HG02610 (cell line): ENCODE measurements around the gene SST.
A peak's percentile ranks its signal among the peaks of the same experiment; 100 is the strongest.
"Not testable (repeated sequence)": the region's sequence is repeated elsewhere in the genome, so short reads cannot be mapped to it uniquely, and the experiment has no call there.

ENCODE experiments used
- ATAC-seq: cut with Tn5 transposase; IDR thresholded peaks from one replicate; pipeline ENCODE4 v1.9.1; 2021; ENCODE audit warnings: mild to moderate bottlenecking, moderate library complexity; ENCODE audit not compliant: unreplicated experiment

SST gene

GRCh38 chr3:187684880-187685279 lies 14.7 kb upstream of the SST start:
- ATAC-seq = no peak

DNA sequence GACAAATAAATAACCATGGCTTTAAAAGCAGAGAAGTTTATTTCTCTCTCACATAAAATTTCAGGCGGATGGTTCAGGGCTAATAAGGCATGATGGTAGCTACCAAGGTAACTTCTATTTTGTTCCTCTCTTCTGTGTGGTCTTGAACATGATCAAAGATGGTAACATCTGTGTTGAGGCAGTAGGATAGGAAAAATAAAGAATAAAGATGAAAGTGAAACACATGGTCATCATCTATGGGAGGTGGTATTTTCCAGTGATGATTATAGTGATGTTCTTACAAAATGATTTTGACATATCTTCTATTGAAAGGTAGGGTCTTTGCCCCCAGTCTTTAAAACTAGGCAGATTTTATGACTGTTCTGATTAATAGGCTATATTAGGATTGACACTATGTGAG lies 14.2 kb upstream of the SST start:
- ATAC-seq = no peak

DNA sequence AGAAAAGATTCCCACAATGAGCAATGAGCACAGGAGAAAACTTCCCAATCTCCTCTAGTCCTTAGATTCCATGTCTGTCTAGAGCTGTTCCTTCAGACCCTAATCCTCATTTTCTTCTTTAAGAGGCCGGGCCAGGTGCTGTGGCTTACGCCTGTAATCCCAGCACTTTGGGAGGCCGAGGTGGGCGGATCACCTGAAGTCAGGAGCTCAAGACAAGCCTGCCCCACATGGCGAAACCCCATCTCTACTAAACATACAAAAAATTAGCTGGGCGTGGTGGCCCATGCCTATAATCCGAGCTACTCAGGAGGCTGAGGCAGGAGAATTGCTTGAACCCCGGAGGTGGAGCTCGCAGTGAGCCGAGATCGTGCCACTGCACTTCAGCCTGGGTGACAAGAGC lies 11.6 kb upstream of the SST start:
- ATAC-seq = not testable (repeated sequence)

DNA sequence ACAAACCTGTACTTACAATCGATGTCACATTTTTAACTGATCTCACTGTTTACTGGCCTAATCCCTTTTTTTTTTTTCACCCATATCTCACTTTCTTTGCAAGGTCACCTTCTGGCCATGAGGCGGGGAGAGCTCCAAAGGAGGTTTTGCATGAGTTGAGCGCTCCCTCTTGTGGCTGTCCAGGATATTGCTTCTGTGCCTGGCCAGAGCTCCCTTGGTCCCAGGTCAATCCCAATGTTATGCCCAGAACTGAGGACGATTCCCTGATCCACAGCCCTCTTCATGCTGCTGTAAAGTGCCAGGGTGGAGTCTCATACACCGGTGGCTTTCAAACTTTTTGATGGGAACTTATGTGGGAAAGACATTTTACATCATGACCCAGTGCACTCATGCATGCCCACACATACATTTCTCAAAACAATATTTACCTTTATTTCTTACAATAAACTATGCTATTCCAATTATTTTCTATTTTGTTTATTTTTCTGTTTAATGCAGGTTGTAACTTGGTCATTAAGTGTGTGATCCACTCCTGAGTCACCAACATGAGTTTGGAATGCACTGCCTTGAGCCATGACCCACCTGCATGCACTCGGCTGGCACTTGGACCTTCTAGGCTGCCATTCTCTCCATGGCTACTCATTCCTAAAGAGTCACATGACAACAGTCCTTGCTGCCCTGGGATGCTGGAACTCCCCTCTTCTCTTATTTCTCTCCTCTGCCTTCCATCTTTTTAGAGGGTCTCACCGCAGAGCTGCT lies 9.6 kb upstream of the SST start:
- peak; percentile 66 for ATAC-seq

DNA sequence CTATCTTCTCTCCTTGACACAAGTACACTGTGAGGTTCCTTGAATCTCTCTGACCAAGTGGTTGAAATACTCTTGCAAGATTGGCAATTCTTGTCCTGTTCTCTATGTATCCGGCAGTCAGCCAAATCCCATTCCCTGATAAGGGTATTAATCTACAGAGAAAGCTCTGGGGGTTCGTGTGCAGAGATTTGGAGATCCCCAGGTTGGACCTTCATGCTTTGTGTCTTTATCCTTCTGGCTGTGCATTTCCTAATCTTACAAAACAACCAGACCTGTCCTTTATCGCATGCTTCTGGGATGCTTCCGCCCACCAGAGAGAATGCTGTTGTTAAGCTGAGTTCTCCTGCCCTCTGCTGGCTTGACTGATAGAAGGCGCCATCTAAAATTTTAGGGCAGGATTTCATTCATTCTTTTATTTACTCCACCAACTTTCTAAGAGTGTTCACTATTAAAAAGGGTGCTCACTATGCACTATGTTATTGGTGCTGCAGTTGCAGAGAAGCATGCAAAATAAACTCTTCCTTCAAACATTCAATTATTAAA lies 8.6 kb upstream of the SST start:
- ATAC-seq = no peak

DNA sequence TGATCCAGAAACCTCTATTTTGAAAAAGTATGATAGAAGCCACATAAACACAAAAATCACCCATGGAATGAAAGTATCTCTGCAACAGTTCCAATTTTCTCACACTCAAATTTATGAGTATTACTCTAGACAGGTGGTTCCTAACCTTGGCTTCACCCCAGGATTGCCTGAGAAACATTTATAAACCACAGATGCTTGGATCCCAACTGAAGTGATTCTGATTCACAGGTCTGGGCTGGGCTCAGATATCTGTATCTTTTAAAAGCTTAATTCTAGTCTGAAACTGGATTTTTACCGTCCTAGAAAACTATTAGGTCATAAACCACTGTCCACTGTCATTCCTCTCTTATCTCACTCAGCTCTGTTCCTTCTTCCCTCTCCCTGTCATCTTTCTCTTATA lies 7.4 kb upstream of the SST start:
- ATAC-seq = no peak

DNA sequence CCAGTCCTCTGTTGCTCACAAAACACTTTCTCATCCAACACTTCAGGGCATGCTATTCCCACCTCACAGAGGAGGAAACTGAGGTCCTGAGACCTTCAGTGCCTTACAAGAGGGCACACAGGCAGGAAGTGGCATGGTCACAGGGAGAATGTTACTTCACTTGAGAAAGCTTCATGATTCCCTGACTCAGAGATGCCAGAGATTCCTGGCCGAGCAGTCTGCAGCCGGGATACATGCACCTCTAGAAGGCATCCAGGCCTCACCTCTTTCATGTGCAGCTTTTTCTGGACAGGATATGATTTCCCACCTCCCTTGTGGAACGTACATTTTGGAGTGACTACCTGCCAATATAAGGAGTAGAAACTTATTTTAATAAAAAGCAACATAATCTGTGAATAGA lies 2.8 kb upstream of the SST start:
- no peak for ATAC-seq

GRCh38 chr3:187667526-187667925 lies 2.7 kb downstream of the SST start:
- no peak for ATAC-seq

GRCh38 chr3:187665764-187666402 lies 4.3 kb downstream of the SST start:
- ATAC-seq = no peak

DNA sequence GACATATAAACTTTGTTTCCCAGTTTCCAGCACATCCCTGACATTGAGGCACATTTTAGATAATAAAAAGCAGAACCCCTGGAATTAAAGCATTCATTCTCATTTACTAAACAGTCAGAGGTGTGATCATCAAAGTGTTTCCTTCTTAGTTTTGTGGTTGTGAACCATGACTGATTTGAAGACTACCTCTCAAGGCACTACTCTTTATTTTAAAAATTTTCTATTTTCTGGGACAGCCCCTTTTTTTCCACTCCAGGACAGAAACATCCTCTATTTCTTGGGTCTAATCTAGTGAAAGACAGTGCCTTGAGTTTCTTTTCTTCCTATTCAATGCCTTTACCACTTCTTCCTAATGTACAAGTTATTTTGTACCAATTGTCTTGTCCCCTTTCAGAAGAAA lies 5.2 kb downstream of the SST start:
- ATAC-seq = no peak

- ATAC-seq = no peak
These were observed 7.3 kb downstream of the SST start for GRCh38 chr3:187662848-187663409.

DNA sequence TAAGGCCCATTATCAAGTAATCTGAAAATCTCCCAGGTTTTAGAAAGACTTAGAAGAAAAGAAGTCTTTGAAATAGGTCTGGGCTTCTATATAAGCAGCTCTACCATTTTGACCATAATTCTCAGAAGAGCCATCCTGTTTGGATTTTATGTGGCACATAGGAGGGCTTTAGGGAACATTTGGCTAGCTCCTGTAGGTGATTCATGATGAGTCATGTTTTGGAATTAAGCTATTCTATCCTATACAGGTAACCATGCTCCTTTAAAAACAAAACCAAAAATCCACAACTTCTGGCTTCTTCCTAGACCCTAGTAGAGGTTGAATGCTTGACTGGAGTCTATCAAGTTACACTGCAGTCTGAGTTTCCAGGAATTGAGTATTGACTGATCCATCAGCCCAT lies 8.9 kb downstream of the SST start:
- no peak for ATAC-seq

DNA sequence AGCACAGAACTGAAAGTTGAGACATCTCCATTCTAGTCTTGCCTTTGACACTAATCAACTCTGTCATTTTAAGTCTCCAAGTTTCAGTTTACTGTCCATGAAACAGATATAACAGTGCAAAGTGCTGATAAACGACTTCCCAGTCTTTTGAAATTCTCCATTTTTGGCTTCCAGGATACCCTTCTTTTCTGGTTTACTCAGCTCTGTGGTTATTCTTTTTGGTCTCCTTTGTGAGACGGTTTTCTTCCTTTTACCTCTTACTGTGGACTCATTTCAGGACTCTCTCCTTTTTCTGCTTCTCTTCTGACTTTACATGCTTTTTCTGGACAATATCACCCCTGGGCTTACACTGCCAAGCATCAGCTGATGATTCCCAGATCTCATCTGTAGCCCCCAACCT lies 18.9 kb downstream of the SST start:
- no peak for ATAC-seq

- no peak for ATAC-seq
These were observed 22.0 kb downstream of the SST start for GRCh38 chr3:187648177-187648576.

DNA sequence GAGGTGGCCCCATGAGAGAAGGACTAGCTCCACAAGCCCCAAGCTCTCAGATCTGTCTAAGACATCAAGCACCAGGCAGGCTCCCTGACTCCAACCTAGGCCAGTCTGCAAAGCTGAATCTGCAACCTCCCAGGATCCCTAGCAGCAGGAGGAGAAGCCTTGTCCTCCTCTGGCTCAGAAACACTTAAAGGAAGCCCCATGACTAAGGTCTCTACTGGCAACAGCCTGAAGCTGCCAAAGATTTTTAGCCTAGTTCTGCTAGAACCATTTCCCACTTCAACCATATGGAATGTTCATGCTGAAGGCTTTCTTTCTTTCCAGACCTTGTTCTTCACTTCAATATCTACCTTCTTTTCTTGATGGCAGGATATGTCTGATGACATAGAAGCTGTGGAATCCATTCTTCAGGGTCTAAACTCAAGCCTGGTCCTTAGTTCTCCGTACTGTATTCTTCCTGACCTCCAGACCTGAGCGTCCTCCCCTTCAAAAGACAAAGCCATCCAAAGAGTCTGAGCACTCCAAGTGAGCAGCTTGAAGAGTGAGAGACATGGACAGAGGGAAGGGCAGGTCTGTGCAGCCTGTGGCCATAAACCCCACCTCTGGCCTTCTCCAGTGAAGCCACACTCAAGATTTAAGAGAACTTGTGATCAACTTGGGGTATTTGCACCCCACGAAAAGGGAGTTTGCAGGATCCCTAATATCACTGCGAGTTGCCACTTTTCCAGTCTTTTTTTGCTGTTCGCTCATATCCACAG lies 23.1 kb downstream of the SST start:
- no peak for ATAC-seq

DNA sequence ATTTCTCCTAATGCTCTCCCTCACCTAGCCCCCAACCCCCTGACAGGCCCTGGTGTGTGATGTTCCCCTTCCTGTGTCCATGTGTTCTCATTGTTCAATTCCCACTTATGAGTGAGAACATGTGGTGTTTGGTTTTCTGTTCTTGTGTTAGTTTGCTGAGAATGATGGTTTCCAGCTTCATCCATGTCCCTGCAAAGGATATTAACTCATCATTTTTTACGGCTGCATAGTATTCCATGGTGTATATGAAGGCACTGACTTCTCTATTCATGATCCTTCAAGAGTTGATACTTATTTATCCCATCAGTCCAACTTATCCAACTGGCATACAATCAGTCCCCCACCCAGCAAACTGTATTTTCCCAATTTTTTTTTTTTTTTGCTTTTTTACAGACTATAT lies 24.8 kb downstream of the SST start:
- ATAC-seq = not testable (repeated sequence)

DNA sequence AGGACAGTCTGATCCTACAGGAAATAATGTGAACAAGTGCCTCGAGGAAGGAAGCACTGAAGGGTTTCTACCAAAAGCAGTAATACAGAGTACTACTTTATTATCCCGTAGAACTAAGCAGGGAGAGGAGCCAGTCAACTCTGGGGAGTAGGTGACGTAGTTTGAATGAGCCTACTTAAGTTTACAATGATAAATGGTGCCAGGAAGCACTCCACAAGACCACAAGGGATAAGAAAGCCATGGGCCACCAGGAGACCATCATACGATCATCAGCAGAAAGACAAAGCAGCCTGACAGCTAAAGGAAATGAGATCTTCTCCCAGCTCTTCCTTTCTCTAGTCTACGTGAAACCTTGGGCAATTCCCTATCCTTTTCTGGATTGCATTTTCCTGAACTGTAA lies 27.3 kb downstream of the SST start:
- no peak for ATAC-seq

- no peak for ATAC-seq
These were observed 28.7 kb downstream of the SST start for GRCh38 chr3:187641320-187642016.

DNA sequence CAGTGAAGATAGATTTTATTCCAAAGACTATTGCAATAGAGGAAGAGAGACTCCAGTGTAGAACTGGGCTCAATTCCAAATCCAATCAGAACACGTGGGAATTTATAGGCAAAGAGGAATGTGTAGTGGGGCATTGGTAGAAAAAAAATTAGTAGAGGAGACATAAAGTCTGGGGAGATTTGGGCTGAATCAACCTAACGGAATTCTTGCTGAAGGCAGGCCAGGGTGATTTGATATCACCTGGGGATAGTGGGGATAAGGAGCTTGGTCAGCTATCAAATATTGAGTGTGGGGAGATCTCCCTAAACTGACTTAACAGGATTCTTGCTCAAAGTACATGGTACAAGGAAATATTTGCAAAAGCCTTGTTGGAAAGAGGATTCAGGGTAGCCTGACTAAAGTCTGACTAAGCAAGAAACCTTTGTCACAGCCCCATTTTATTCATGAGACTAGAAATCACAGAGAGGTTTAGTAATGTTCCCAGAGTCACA lies 29.6 kb downstream of the SST start:
- no peak for ATAC-seq

DNA sequence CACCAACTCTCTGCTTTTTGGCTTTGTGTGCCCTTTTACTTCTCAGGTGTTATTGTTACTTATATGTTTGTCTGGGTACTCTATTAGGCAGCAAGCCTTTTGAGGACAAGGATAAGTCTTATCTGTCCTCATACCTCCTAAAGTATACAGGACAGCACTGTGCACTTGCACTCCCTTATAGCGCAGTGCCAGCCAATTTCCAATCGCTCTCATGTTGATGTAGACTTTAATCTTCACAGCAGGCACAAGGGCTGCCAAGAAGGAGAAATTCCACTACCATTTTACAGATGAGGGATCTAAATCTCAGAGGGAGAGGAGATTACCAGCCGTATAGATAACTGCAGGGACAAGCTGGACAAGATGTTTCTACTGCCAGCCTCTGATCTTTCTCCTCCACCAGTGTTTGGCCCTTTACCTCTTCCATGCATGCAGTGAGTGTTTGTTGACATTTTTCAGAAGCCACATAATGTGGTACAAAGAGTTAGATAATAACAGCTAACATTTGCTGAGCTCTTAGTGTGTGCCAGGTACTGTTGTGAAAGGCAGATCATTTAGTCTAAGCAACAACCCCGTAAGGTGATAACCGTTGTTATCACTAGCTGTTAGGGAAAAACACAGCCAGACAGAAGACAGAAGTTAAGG lies 30.1 kb downstream of the SST start:
- ATAC-seq = no peak
